Left hindlimb (tissue), 1 donor: ENCODE results near the gene SYS1.
"Not testable (repeated sequence)": the region's sequence is repeated elsewhere in the genome, so short reads cannot be mapped to it uniquely, and the experiment has no call there.

Experiments used
- DNase-seq: peaks from one replicate; pipeline ENCODE4 v3.0.0-alpha.2; 2018

Gene SYS1

GRCh38 chr20:45340236-45340847 lies 22.6 kb upstream of the SYS1 start:
- DNase-seq: no peak

GRCh38 chr20:45340951-45341350 lies 22.0 kb upstream of the SYS1 start:
- no peak for DNase-seq

- DNase-seq: no peak
Measured at GRCh38 chr20:45341579-45341938, 21.4 kb upstream of the SYS1 start.

GRCh38 chr20:45341939-45342854 lies 20.8 kb upstream of the SYS1 start:
- peak; percentile 77 for DNase-seq

GRCh38 chr20:45342855-45343531 lies 20.0 kb upstream of the SYS1 start:
- no peak for DNase-seq

GRCh38 chr20:45343532-45344167 lies 19.3 kb upstream of the SYS1 start:
- DNase-seq: no peak

- no peak for DNase-seq
Measured at GRCh38 chr20:45344168-45344860, 18.6 kb upstream of the SYS1 start.

GRCh38 chr20:45345104-45345936 lies 17.6 kb upstream of the SYS1 start:
- DNase-seq: no peak

GRCh38 chr20:45346291-45346718 lies 16.7 kb upstream of the SYS1 start:
- DNase-seq: no peak

GRCh38 chr20:45346851-45347250 lies 16.1 kb upstream of the SYS1 start:
- no peak for DNase-seq

- no peak for DNase-seq
Measured at GRCh38 chr20:45347297-45347935, 15.5 kb upstream of the SYS1 start.

GRCh38 chr20:45347936-45348778 lies 14.8 kb upstream of the SYS1 start, which contains the start of gene SDC4:
Gene SDC4 (minus strand): TSS chr20:45348424. CDS start chr20:45348384, 40 bp downstream.
- DNase-seq: peak; percentile 69

- no peak for DNase-seq
Measured at GRCh38 chr20:45350217-45350616, 12.7 kb upstream of the SYS1 start.

- DNase-seq: not testable (repeated sequence)
Measured at GRCh38 chr20:45350795-45351194, 12.2 kb upstream of the SYS1 start.

- DNase-seq: no peak
Measured at GRCh38 chr20:45352729-45353128, 10.2 kb upstream of the SYS1 start.

GRCh38 chr20:45353746-45354145 lies 9.2 kb upstream of the SYS1 start:
- DNase-seq: no peak

- DNase-seq: peak; percentile 40
Measured at GRCh38 chr20:45354423-45355208, 8.3 kb upstream of the SYS1 start.

- DNase-seq: no peak
Measured at GRCh38 chr20:45355209-45356084, 7.5 kb upstream of the SYS1 start.
